Measurements from ENCODE around the gene FAM120A.

Gene FAM120A

DNA sequence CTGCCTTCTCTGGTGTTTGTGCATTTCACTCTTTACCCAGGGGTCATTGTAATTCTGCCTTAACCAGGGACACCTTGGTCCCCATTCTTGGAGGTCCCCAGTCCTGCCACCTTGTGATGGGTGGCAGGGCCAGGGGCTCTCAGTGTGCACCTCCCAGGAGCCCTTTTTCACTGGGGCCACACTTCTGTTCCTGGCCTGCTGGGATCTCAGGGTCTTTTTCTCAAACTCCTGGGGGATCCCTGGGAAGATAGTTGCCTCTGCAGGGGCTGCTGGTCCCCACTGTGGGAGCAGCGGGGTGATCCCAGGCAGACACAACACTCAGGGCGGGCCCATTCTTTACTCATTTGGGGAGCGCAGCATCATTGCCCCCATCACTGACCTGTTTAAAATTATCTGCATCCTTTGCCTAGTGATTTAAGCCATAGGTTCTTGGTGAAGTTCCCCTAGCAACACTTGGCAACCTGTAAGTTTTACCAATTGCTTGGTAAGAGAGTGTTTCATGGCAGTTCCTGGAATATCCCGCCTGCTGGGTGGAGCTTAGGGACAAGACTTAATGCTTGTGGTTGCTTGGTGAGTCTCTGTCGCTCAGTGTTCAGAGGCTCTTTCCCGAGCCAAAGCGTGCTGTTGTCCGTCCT is 140.6 kb downstream of the FAM120A start:
- TF ChIP-seq CTCF (conservative IDR thresholded peaks at IDR 0.05) = no peak
- H3K27ac ChIP-seq = no peak overlapping the region

- 0 out of 2 replicates have a peak, but pooled peaks have one; percentile 15 for TF ChIP-seq CTCF (conservative IDR thresholded peaks at IDR 0.05)
- H3K27ac ChIP-seq = no peak overlapping the region
These were observed 141.1 kb downstream of the FAM120A start for GRCh38 chr9:93592643-93593021.

DNA sequence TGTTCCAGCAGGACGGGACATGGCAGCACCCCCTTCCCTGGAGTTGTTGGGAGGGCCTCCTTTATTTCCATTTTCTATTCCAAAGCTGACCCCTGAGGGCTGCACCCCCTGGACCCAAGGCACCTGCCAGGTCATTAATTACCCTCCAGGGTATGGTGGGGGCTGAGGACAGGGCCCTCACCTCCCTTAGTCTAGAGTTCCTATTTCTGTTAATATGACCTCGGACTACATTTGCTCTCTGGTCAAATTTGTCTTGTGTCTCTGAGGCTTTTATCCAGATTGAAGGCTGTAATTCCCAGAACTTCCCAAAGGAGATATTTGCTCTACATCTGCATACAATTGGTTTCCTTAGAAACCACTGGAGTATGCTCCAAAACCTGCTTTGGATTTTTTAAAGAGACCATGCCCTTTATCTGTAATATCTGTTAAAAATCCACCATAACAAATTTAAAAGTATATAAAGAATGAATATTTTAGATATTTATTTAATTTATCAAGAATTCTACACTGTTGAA is 141.7 kb downstream of the FAM120A start:
- no peak for TF ChIP-seq CTCF (conservative IDR thresholded peaks at IDR 0.05)
- H3K27ac ChIP-seq = no peak overlapping the region

GRCh38 chr9:93594041-93594756 is 142.7 kb downstream of the FAM120A start:
- no peak overlapping the region for H3K27ac ChIP-seq
- no peak for TF ChIP-seq CTCF (conservative IDR thresholded peaks at IDR 0.05)

DNA sequence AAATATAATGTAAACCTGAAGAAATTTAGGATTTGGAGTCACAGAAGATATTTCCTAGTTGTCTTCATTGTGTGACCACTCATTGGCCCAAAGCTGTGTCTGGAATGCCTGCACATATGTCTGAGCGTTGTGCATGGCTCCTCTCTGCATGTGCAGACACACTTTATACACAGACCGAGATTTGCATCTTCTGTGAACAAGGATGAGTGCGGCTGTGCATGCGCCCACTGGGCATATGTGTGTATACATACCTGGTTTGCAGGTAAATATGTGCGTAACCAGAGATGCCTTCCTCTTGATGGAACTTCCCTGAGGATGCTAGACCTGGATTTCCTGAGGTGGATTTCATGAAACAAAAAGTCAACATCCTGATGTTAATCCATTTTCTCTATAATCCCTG is 144.0 kb downstream of the FAM120A start:
- TF ChIP-seq CTCF (conservative IDR thresholded peaks at IDR 0.05) = no peak
- no peak overlapping the region for H3K27ac ChIP-seq

- no peak overlapping the region for H3K27ac ChIP-seq
- no peak for TF ChIP-seq CTCF (conservative IDR thresholded peaks at IDR 0.05)
These were observed 144.4 kb downstream of the FAM120A start for GRCh38 chr9:93595861-93596365.

DNA sequence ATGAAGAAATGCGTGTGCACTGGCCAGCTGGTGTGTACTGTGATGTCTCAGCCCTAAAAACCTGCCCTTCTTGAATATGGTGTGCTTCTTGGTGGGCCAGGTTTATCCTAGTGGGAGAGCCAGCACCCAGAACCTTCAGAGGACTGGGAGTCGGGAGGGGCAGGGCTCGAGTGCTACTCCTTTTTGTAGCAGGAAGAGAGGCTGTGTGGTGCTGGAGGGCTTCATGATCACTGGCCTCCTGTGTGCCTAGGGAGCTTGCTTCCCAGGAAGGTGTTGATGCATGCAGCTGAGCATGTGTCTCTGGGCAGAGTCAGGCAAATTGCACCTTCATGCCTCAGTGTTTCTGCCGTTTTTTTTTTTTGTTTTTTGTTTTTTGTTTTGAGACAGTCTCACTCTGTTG is 144.9 kb downstream of the FAM120A start:
- no peak for TF ChIP-seq CTCF (conservative IDR thresholded peaks at IDR 0.05)
- H3K27ac ChIP-seq = no peak overlapping the region

All from VCaP (cell line).